Tibial nerve (tissue), 4 donors: Measurements from ENCODE around the gene PXDC1.

Source experiments
- EP300 ChIP-seq, 2 donors: sonication (generic); formaldehyde crosslinking; IDR thresholded peaks; one replicate each; pipeline ENCODE4 v1.6.1; 2017; ENCODE audit warnings: antibody characterized with exemption in 2 of 2, mild to moderate bottlenecking in 1 of 2
- POLR2A ChIP-seq, 2 donors: fragments of 450-650 bp; IDR thresholded peaks; one replicate each; pipeline ENCODE4 v1.6.1; 2017; ENCODE audit warnings: antibody characterized with exemption in 2 of 2, mild to moderate bottlenecking in 2 of 2, moderate library complexity in 2 of 2
- TF ChIP-seq, protein P1 (sequence below), 5 experiments: fragments of 200-600 bp in 3 of 5; fragments of 450-650 bp in 2 of 5; sonication (generic) in 3 of 5; IDR thresholded peaks; one replicate each; pipeline ENCODE4 v1.5.1; 2016 to 2019; ENCODE audit warnings: antibody characterized with exemption in 5 of 5, mild to moderate bottlenecking in 3 of 5, moderate library complexity in 2 of 5

DNA sequence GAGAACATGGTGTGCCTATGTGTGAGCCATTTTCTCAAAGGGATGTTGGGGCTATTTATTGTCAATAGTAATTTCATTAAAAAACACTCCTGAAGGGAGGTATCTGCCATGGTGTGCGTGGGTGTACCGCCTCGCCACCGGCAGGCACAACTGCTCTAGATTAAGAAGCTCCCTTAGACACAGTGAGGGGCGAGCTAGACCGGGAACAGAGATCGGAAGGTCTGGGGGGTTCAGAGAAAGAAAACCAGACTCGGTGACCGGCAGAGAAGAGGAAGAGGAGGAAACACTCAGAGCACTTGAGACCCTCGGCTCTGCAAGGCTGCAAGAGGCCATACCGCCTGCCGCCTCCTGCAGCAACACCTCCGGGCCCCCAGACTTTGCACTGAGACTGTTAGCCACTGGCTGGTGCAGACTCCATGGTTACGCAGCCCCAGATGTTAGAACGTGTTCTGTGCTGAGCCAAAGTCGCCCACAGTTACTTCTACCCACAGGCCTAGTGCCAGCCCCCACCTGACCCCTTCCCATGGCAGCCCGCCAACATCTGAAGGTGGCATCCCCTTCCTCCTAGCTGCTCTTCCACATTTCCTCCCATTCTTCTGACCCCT lies 18.1 kb downstream of the PXDC1 start:
- TF ChIP-seq POLR2A (IDR thresholded peaks at IDR 0.05) (no peak), EP300 (IDR thresholded peaks at IDR 0.05) (no peak)
- TF ChIP-seq, protein P1, sequence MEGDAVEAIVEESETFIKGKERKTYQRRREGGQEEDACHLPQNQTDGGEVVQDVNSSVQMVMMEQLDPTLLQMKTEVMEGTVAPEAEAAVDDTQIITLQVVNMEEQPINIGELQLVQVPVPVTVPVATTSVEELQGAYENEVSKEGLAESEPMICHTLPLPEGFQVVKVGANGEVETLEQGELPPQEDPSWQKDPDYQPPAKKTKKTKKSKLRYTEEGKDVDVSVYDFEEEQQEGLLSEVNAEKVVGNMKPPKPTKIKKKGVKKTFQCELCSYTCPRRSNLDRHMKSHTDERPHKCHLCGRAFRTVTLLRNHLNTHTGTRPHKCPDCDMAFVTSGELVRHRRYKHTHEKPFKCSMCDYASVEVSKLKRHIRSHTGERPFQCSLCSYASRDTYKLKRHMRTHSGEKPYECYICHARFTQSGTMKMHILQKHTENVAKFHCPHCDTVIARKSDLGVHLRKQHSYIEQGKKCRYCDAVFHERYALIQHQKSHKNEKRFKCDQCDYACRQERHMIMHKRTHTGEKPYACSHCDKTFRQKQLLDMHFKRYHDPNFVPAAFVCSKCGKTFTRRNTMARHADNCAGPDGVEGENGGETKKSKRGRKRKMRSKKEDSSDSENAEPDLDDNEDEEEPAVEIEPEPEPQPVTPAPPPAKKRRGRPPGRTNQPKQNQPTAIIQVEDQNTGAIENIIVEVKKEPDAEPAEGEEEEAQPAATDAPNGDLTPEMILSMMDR (IDR thresholded peaks at IDR 0.05): no peak
